ENCODE data around the gene NRM.
A peak's percentile ranks its signal among the peaks of the same experiment; 100 is the strongest.

- TF ChIP-seq CTCF (IDR thresholded peaks at IDR 0.05) (peak in 2 of 5 experiments; percentile 17 to 19), POLR2A (IDR thresholded peaks at IDR 0.05) (no peak)
Observed at GRCh38 chr6:30716879-30717128, 26.0 kb upstream of the NRM start.

Measured in transverse colon (tissue), 3 donors.